ENCODE measurements around the gene TXNDC16.

DNA sequence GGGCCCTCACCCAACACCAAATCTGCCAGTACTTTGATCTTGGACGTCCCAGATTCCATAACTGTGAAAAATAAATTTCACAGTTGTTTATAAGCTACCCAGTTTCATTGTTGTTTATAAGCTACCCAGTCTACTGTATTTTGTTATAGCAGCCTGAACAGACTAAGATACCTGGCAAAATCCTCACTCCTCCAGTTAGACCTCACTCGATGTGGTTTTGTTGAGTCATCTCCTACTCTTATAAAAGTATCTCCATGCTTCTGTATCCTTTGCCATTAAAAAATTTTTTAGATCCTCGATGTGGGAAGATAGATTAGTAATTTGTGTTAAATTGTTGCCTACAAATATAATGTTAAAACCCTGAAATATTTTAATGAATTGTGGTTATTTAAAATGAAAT, 16.0 kb downstream of the TXNDC16 start:
- no peak for TF ChIP-seq POLR2A (IDR thresholded peaks at IDR 0.05)
- TF ChIP-seq EP300 (IDR thresholded peaks at IDR 0.05) = no peak
- no peak for TF ChIP-seq CTCF (IDR thresholded peaks at IDR 0.05)
- no peak for TF ChIP-seq POLR2AphosphoS5 (IDR thresholded peaks at IDR 0.05)

Data from stomach (tissue), 4 donors.